ENCODE measurements around the gene IGF2.

Gene IGF2

GRCh38 chr11:2139123-2139521 lies at the start of gene IGF2:
TSS of gene IGF2 (minus strand) at chr11:2139389. CDS start at chr11:2135523, 3,866 bp downstream.
- TF ChIP-seq FOXM1 (IDR thresholded peaks at IDR 0.05; ENCODE audit: borderline replicate concordance, low read depth) (no peak), EGR1 (IDR thresholded peaks at IDR 0.05) (peak; percentile 43; the same call in 1 of the 2 replicates)

- no peak for TF ChIP-seq MAX (IDR thresholded peaks at IDR 0.05)
- TF ChIP-seq ZBTB7A (IDR thresholded peaks at IDR 0.05; ENCODE audit: low read depth), result no peak
- no peak for TF ChIP-seq REST (IDR thresholded peaks at IDR 0.05; ENCODE audit: low read depth)
- no peak for TF ChIP-seq YY1 (IDR thresholded peaks at IDR 0.05; ENCODE audit: low read depth)
- no peak for TF ChIP-seq RAD21 (IDR thresholded peaks at IDR 0.05; ENCODE audit: low read depth)
- TF ChIP-seq CREB1 (IDR thresholded peaks at IDR 0.05; ENCODE audit: low read depth), result no peak
These were observed 49.6 kb upstream of the IGF2 start for GRCh38 chr11:2188745-2189144.

GRCh38 chr11:2187280-2187707 lies 48.1 kb upstream of the IGF2 start:
- TF ChIP-seq ZBTB7A (IDR thresholded peaks at IDR 0.05; ENCODE audit: low read depth) (no peak), REST (IDR thresholded peaks at IDR 0.05; ENCODE audit: low read depth) (no peak)

- TF ChIP-seq EP300 (IDR thresholded peaks at IDR 0.05; ENCODE audit: borderline replicate concordance) (no peak), USF1 (IDR thresholded peaks at IDR 0.05) (no peak), RAD21 (IDR thresholded peaks at IDR 0.05; ENCODE audit: low read depth) (peak; percentile 64), MAX (IDR thresholded peaks at IDR 0.05) (peak; percentile 75), ZBTB7A (IDR thresholded peaks at IDR 0.05; ENCODE audit: low read depth) (no peak), FOXM1 (IDR thresholded peaks at IDR 0.05; ENCODE audit: borderline replicate concordance, low read depth) (no peak), CREB1 (IDR thresholded peaks at IDR 0.05; ENCODE audit: low read depth) (no peak)
These were observed 47.6 kb upstream of the IGF2 start for GRCh38 chr11:2186669-2187279.

GRCh38 chr11:2185324-2186085 lies 46.3 kb upstream of the IGF2 start:
- TF ChIP-seq EP300 (IDR thresholded peaks at IDR 0.05; ENCODE audit: borderline replicate concordance) (no peak), TEAD4 (IDR thresholded peaks at IDR 0.05) (no peak), TCF12 (IDR thresholded peaks at IDR 0.05; ENCODE audit: low read depth) (no peak), CEBPB (IDR thresholded peaks at IDR 0.05) (no peak), ZBTB7A (IDR thresholded peaks at IDR 0.05; ENCODE audit: low read depth) (no peak), TAF1 (IDR thresholded peaks at IDR 0.05; ENCODE audit: low read depth) (no peak), YY1 (IDR thresholded peaks at IDR 0.05; ENCODE audit: low read depth) (no peak), NFIC (IDR thresholded peaks at IDR 0.05) (no peak), RAD21 (IDR thresholded peaks at IDR 0.05; ENCODE audit: low read depth) (no peak), EGR1 (IDR thresholded peaks at IDR 0.05) (no peak), FOXM1 (IDR thresholded peaks at IDR 0.05; ENCODE audit: borderline replicate concordance, low read depth) (no peak), MAX (IDR thresholded peaks at IDR 0.05) (no peak), USF1 (IDR thresholded peaks at IDR 0.05) (no peak), REST (IDR thresholded peaks at IDR 0.05; ENCODE audit: low read depth) (no peak), CREB1 (IDR thresholded peaks at IDR 0.05; ENCODE audit: low read depth) (no peak)
